Smooth muscle cell (in vitro differentiated cells): Measurements from ENCODE around the gene FOXL1. TPM values are rescaled to one million over a fixed set of nuclear protein-coding genes. Genes with fewer than 3 reads are reported as not detected.
A peak's percentile ranks its signal among the peaks of the same experiment; 100 is the strongest.

Source experiments
- DNase-seq: peaks from one replicate; lab custom pipeline; 2025; ENCODE audit not compliant: unreplicated experiment; lab: John Stamatoyannopoulos, UW
- H2AFZ ChIP-seq: fragments of 200-600 bp; sonication (generic); 2 replicates; pipeline ENCODE4 v1.6.0; 2016; ENCODE audit warnings: antibody characterized with exemption, low read depth, mild to moderate bottlenecking
- H3F3A ChIP-seq: fragments of 200-600 bp; sonication (generic); 2 replicates; pipeline ENCODE4 v1.6.0; 2017; ENCODE audit warnings: antibody characterized with exemption, low read depth
- H3K27ac ChIP-seq: fragments of 200-600 bp; sonication (generic); 2 replicates; pipeline ENCODE4 v1.5.1; 2016; ENCODE audit warnings: low read depth, mild to moderate bottlenecking
- H3K27me3 ChIP-seq: fragments of 200-600 bp; sonication (generic); 2 replicates; pipeline ENCODE4 v1.6.1; 2016; ENCODE audit warnings: low read depth, mild to moderate bottlenecking
- H3K36me3 ChIP-seq: fragments of 200-600 bp; sonication (generic); 2 replicates; pipeline ENCODE4 v1.5.1; 2016; ENCODE audit warnings: low read depth
- H3K4me1 ChIP-seq: fragments of 200-600 bp; sonication (generic); 2 replicates; pipeline ENCODE4 v1.5.1; 2016; ENCODE audit warnings: low read depth
- H3K4me2 ChIP-seq: fragments of 200-600 bp; sonication (generic); 2 replicates; pipeline ENCODE4 v1.6.0; 2016; ENCODE audit warnings: mild to moderate bottlenecking
- H3K4me3 ChIP-seq: fragments of 200-600 bp; sonication (generic); 2 replicates; pipeline ENCODE4 v1.5.1; 2016; ENCODE audit warnings: mild to moderate bottlenecking
- H3K79me2 ChIP-seq: fragments of 200-600 bp; sonication (generic); 2 replicates; pipeline ENCODE4 v1.6.0; 2016; ENCODE audit warnings: low read depth, mild to moderate bottlenecking
- H3K9ac ChIP-seq: fragments of 200-600 bp; sonication (generic); 2 replicates; pipeline ENCODE4 v1.6.0; 2016; ENCODE audit warnings: low read depth
- H3K9me3 ChIP-seq: fragments of 200-600 bp; sonication (generic); replicated peaks from 2 replicates; pipeline ENCODE4 v1.5.1; 2016; ENCODE audit warnings: low read depth
- H4K20me1 ChIP-seq: fragments of 200-600 bp; sonication (generic); 2 replicates; pipeline ENCODE4 v1.6.0; 2016; ENCODE audit warnings: low read depth
- CTCF ChIP-seq: fragments of 200-600 bp; sonication (generic); IDR thresholded peaks from 2 replicates; pipeline ENCODE4 v1.5.1; 2017; ENCODE audit warnings: borderline replicate concordance, mild to moderate bottlenecking, antibody characterized with exemption; ENCODE audit not compliant: insufficient read depth, poor library complexity, severe bottlenecking
- WGBS: methylation state at CpG from one replicate; pipeline ENCODE4 v1.1.7; 2016; ENCODE audit warnings: low lambda C conversion rate; 5-methylcytosine and 5-hydroxymethylcytosine counted together
- polyA plus RNA-seq: library from polyadenylated mRNA; unstranded; fragments of >200 nt; fragmentation: Nextera tagmentation; extraction: Ambion mirVana; gene quantifications from 2 replicates; pipeline ENCODE4 v1.2.1, GENCODE V29; 2016
- total RNA-seq: library from RNA; depleted of rRNA; stranded (reverse); fragments of >200 nt; gene quantifications from 2 replicates; pipeline ENCODE4 v1.2.3, GENCODE V29; 2014

FOXL1 gene
- total RNA-seq (4.6 and 6.8 TPM in 2 replicates), polyA plus RNA-seq (3.8 and 5.4 TPM in 2 replicates)

DNA sequence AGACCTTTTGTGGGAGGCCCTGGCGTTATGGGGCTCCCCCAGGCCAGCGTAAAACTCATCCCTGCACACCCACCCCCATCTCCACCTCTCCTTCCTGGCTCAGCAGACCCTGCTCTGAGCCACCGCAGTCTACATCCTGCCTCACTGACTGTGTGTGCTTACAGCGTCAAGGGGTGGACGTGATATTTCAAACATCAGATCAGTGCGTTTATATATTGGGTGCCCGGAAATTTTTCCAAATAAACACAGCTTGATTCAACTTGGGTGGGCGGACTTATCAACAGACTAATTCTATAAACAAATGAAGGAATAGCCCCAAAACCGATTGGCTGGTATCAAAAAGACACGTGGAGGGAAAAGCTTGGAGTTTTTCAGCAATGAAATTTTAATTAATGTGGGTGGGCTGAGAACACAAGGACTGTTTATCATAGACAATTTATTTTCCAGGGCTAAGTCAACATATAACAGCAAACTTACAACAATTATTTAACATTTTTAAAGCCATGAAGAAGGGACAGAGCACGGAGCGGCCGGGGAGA, at the start of gene FOXL1:
FOXL1 (plus strand) TSS at position 489 of the 539 bp plus-strand sequence. CDS start 175 bp downstream, outside the sequence.
- H3K9ac ChIP-seq, result peak within 1 kb of the TSS; percentile 41
- peaks cover 4% of the 10 kb centered on the region for H3K27me3 ChIP-seq
- H2AFZ ChIP-seq, result peak within 1 kb of the TSS; percentile 13
- H3K36me3 ChIP-seq, result no peaks in the 10 kb centered on the region
- peak within 1 kb of the TSS; percentile 53 for H3K4me3 ChIP-seq
- peak within 1 kb of the TSS; percentile 91 for H3K4me2 ChIP-seq
- H3K79me2 ChIP-seq, result no peaks in the 10 kb centered on the region
- 19% methylated on average over 13 of the region's 13 CpGs for WGBS
- H3K27ac ChIP-seq, result peak within 1 kb of the TSS; percentile 59
- H3K4me1 ChIP-seq, result peaks cover 22% of the 10 kb centered on the region
- no peaks in the 10 kb centered on the region for H4K20me1 ChIP-seq
- TF ChIP-seq CTCF, result no peak
- DNase-seq, result no peak
- peaks cover 6% of the 10 kb centered on the region for H3F3A ChIP-seq
- no peaks in the 10 kb centered on the region for H3K9me3 ChIP-seq

DNA sequence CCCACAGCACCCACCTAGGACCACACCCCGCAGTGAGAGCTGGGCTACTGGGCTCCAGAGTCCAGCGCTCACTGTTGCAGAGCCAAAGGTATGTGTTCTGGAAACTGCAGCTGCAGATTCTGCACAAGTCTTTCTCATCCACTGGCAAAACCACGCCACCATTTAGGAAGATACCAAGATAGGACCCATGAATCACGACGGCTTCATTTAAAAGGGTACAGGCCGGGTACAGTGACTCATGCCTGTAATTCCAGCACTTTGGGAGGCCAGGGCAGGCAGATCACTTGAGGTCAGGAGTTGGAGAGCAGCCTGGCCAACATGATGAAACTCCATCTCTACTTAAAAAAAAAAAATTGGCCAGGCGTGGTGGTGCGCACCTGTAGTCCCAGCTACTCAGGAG, 49.2 kb upstream of the FOXL1 start:
- Histone ChIP-seq H3F3A (no peaks in the 10 kb centered on the region), H3K4me3 (no peak overlapping the region), H3K27me3 (no peaks in the 10 kb centered on the region), H3K9ac (no peak overlapping the region), H3K9me3 (no peaks in the 10 kb centered on the region), H3K4me1 (no peaks in the 10 kb centered on the region), H3K36me3 (no peaks in the 10 kb centered on the region), H3K4me2 (peak overlapping the region; percentile 15), H4K20me1 (no peaks in the 10 kb centered on the region), H2AFZ (no peak overlapping the region), H3K79me2 (no peaks in the 10 kb centered on the region), H3K27ac (no peak overlapping the region)
- 49% methylated on average over 8 of the region's 8 CpGs for WGBS
- no peak for TF ChIP-seq CTCF
- DNase-seq, result no peak

DNA sequence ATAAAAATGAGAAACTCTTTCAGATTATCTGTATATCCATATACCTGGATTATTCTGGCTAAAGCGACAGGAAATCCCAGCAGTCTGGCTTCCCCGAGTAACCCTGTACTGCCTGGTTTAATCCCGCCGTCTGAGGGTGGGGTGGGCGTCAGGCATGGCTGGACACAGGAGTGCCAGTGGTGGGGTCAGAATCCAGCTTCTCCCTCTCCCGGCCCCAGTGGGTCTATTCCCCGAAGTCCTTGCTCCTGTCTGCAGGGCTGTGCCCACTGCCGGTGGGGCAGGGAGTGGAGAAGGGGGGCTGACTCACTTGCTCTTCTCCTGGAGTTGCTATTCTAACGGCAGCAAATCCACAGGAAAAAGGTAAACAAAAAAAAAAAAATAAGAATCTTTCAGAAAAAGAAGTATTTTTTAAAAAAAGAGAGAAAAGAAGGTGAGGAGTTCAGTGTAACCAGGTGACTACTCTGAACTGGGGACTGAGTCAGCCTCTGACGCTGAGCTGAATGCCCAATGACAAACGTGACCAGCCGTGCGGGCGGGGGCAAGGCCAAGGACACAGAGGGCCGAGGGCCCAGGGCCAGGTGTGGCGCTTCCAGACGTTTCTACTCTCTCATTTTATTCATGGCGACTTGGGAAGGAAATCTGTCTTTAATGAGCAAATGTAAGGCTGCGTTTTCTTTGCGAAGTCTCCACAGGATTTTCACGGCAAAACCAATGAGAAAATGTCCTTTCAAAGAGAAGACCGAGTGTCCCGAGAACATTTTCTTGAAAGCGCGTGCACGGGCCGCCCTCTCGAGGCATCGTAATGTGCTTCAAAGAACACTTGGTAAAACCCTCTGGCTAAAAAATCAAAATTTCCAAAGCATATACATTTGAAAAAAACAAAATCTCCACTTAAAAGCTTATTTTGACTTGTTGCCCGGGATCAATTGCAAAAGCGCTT, 47.8 kb upstream of the FOXL1 start:
- no peaks in the 10 kb centered on the region for H3K27me3 ChIP-seq
- no peak for TF ChIP-seq CTCF
- H3K27ac ChIP-seq, result no peak overlapping the region
- no peaks in the 10 kb centered on the region for H3K36me3 ChIP-seq
- no peaks in the 10 kb centered on the region for H3K79me2 ChIP-seq
- DNase-seq, result no peak
- H3K4me2 ChIP-seq, result no peak overlapping the region
- H2AFZ ChIP-seq, result no peak overlapping the region
- 92% methylated on average over 31 of the region's 31 CpGs for WGBS
- H3K9me3 ChIP-seq, result no peaks in the 10 kb centered on the region
- no peaks in the 10 kb centered on the region for H3K4me1 ChIP-seq
- no peaks in the 10 kb centered on the region for H4K20me1 ChIP-seq
- no peak overlapping the region for H3K4me3 ChIP-seq
- no peaks in the 10 kb centered on the region for H3F3A ChIP-seq
- H3K9ac ChIP-seq, result no peak overlapping the region
